Mucosa of stomach (tissue), 1 donor: ENCODE data around the gene MBOAT7.
A peak's percentile ranks its signal among the peaks of the same experiment; 100 is the strongest.
"Not testable (repeated sequence)": the region's sequence is repeated elsewhere in the genome, so short reads cannot be mapped to it uniquely, and the experiment has no call there.

ENCODE experiments used
- H3K27me3 ChIP-seq: one replicate; pipeline ENCODE4 v1.7.0; 2013; ENCODE audit warnings: mild to moderate bottlenecking, low read length; ENCODE audit not compliant: control insufficient read depth, insufficient read depth
- H3K36me3 ChIP-seq: one replicate; pipeline ENCODE4 v1.7.0; 2013; ENCODE audit warnings: low read length; ENCODE audit not compliant: control insufficient read depth, insufficient read depth
- H3K4me1 ChIP-seq: one replicate; pipeline ENCODE4 v1.7.0; 2013; ENCODE audit warnings: mild to moderate bottlenecking, low read length; ENCODE audit not compliant: control insufficient read depth, insufficient read depth
- H3K4me3 ChIP-seq: one replicate; pipeline ENCODE4 v1.7.0; 2013; ENCODE audit warnings: low read length
- H3K9ac ChIP-seq: one replicate; pipeline ENCODE4 v1.7.0; 2013; ENCODE audit warnings: mild to moderate bottlenecking, low read length, moderate library complexity
- H3K9me3 ChIP-seq: one replicate; pipeline ENCODE4 v1.7.0; 2013; ENCODE audit warnings: mild to moderate bottlenecking, low read length, moderate library complexity; ENCODE audit not compliant: control insufficient read depth
- donor health status: Pancreatic carcinoma.

Gene MBOAT7

DNA sequence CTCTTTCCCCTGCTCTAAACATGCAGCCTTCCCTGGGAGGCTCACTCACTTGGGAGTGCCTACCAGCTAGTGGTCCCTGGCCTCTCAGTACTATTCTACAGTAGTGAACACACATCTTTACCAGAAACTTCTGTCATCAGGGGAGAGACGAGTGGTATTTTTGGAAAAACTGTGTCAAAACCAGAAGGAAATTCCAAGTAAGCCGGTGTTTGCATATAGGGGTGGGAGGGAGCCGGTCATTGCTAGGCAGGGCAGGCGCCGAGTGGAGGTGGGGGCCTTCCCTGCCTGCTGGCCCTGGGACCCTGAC lies 18.2 kb upstream of the MBOAT7 start:
- Histone ChIP-seq H3K4me3 (no peak overlapping the region), H3K36me3 (peaks cover 16% of the 10 kb centered on the region), H3K4me1 (peaks cover 68% of the 10 kb centered on the region), H3K9me3 (no peaks in the 10 kb centered on the region), H3K9ac (no peak overlapping the region), H3K27me3 (no peaks in the 10 kb centered on the region)

DNA sequence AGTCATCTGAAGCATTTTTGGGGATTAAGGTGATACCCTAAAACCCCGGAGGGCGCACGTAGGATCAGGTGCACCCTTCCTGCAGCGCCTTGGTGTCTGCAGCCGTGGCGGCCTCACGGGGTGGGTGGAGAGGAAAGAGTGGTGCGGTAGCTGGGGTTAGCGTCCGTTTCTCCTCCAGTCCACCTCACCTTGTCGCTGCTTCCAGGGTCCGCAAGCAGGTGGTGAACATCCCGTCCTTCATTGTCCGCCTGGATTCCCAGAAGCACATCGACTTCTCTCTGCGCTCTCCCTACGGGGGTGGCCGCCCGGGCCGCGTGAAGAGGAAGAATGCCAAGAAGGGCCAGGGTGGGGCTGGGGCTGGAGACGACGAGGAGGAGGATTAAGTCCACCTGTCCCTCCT lies 17.8 kb upstream of the MBOAT7 start:
- peaks cover 21% of the 10 kb centered on the region for H3K36me3 ChIP-seq
- H3K4me1 ChIP-seq: peaks cover 72% of the 10 kb centered on the region
- not testable (repeated sequence) for H3K9ac ChIP-seq

DNA sequence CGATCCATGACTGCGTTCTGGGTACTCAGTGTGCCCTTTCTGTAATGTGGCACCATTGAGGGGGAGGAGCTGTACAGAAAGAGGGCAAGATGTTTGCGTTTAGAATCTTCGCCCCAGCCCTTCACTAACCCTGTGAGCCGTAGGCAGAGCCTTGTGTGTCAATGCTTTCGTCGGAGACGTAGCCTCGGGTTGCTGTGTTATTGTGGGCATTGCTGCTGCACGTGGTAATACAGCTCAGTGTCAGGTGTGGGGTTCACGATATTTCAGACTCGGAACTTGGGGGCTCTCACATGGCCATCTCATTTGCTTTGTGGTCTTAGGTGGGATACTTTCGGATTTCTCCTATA lies 17.4 kb upstream of the MBOAT7 start:
- Histone ChIP-seq H3K9ac (no peak overlapping the region), H3K36me3 (peaks cover 22% of the 10 kb centered on the region), H3K27me3 (no peaks in the 10 kb centered on the region), H3K9me3 (no peaks in the 10 kb centered on the region), H3K4me1 (peaks cover 76% of the 10 kb centered on the region), H3K4me3 (no peak overlapping the region)

More for the DNA sequence above, 17.8 kb upstream of the MBOAT7 start:
- H3K27me3 ChIP-seq, H3K9me3 ChIP-seq, H3K4me3 ChIP-seq: not testable (repeated sequence)

DNA sequence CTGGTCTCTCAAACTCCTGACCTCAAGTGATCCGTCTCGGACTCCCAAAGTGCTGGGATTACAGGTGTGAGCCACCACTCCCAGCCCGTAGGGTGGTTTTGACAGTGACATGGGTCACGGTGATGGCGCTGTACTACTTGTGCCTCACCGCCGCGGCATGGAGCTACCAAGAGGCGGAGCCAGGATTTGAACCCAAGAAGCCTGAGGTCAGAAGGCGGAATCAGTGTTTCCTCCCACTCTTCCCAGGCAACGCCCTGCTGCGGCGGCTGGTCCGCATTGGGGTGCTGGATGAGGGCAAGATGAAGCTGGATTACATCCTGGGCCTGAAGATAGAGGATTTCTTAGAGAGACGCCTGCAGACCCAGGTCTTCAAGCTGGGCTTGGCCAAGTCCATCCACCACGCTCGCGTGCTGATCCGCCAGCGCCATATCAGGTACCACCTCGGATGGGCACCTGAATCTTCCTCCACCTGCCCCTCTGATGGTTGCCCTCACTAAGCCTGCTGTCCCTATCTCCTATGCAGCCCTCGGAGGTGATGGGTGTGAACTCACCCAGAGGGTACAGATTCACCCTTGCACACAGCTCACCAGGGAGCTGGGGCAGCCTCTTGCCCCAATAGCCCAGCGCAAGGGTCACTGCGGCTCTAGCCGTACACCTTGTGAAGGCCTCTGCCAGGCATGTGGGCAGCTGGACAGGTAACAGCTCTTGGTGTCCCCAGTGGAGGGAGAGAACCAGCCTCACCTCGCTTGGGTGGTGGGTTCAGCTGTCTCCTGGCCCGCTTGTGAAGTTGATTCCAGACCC lies 16.9 kb upstream of the MBOAT7 start:
- H3K9ac ChIP-seq: no peak overlapping the region
- H3K27me3 ChIP-seq: no peaks in the 10 kb centered on the region
- no peak overlapping the region for H3K4me3 ChIP-seq
- peaks cover 22% of the 10 kb centered on the region for H3K36me3 ChIP-seq
- H3K9me3 ChIP-seq: no peaks in the 10 kb centered on the region
- peaks cover 81% of the 10 kb centered on the region for H3K4me1 ChIP-seq

DNA sequence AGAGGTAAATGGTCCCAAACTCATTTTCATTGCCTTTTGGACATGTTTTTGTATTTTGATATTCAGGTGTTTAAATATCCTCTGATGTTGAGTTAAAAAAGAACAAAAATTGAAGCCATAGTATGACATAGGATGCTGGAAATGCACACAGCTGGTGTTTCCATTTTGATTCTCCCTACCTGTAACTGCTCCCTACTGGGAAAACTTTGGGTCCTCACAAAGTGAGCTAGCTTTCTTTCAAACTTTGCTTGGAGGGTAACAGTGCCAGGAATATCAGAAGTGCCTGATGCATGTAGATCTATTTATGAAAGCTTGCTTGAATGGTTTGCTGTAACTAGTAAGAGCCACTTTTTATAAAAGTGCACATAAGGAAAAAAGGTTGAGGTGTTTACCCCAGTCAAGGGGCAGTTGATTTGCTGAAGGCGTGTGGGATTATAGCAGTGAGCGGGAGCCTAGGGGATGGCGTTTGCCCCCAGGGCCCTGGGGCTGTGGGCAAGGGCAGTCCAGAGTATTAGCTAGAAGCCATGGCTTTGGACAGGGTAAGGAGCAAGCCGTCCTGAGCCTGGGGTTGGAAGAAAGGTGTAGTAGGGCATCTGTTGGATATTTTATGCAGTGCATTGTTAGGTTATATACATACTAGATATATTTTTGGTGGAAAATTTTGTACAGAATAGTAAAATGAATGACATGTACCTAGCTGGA lies 15.5 kb upstream of the MBOAT7 start:
- Histone ChIP-seq H3K9ac (no peak overlapping the region), H3K4me3 (no peak overlapping the region), H3K27me3 (no peaks in the 10 kb centered on the region), H3K4me1 (peaks cover 68% of the 10 kb centered on the region), H3K9me3 (no peaks in the 10 kb centered on the region), H3K36me3 (peaks cover 22% of the 10 kb centered on the region)

DNA sequence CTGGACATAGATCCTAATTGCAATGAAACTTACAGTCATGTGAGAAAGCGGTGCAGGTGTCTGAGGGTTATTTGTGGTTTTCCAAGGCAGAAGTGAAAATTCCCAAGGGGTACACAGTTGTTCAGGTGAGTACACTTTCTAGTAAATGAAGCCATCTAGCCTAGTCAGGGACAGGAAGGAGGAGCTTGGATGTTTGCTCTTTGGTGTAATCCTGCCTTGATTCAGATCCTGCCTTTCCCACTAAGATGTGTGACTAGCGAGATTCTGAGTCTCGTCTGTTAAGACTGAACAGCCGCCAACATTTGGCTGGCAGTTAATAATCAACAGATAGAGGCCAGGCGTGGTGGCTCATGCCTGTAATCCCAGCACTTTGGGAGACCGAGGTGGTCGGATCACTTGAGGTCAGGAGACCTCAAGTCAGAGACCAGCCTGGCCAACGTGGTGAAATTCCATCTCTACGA lies 13.8 kb upstream of the MBOAT7 start:
- Histone ChIP-seq H3K4me1 (peaks cover 51% of the 10 kb centered on the region), H3K9ac (peak overlapping the region; percentile 11), H3K9me3 (no peaks in the 10 kb centered on the region), H3K36me3 (peaks cover 22% of the 10 kb centered on the region), H3K4me3 (no peak overlapping the region), H3K27me3 (no peaks in the 10 kb centered on the region)

DNA sequence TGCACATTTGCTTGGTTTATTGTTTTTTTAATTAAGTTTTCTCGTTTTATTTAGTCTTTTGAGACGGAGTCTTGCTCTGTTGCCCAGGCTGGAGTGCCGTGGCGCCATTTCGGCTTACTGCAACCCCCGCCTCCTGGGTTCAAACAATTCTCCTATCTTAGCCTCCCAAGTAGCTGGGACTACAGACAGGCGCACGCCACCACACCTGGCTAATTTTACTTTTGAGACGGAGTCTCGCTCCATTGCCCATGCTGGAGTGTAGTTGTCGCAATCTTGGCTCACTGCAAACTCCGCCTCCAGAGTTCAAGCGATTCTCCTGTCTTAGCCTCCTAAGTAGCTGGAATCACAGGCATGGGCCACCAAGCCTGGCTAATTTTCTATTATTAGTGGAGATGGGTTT lies 12.6 kb upstream of the MBOAT7 start:
- no peaks in the 10 kb centered on the region for H3K9me3 ChIP-seq
- no peak overlapping the region for H3K4me3 ChIP-seq
- H3K9ac ChIP-seq: peak overlapping the region; percentile 94
- peaks cover 46% of the 10 kb centered on the region for H3K4me1 ChIP-seq
- peaks cover 19% of the 10 kb centered on the region for H3K36me3 ChIP-seq
- no peaks in the 10 kb centered on the region for H3K27me3 ChIP-seq

DNA sequence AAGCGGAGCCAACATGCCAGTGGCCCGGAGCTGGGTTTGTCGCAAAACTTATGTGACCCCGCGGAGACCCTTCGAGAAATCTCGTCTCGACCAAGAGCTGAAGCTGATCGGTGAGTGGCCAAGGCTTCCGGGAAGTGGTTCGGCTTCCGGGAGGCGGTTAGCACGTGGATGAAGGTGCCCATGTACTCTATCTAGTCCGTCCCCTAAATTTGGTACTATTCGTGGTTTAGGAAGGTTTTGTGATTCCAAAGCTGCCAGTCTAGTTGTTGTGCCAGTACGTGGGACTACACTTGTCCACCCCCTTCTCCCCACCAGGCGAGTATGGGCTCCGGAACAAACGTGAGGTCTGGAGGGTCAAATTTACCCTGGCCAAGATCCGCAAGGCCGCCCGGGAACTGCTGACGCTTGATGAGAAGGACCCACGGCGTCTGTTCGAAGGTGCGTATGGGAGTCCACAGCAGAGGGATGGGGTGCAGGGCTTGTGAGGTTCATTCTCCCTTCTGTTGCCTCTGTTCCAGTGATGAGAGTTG lies 11.9 kb upstream of the MBOAT7 start:
- Histone ChIP-seq H3K4me3 (peak overlapping the region; percentile 31), H3K9ac (peak overlapping the region; percentile 94), H3K4me1 (peaks cover 39% of the 10 kb centered on the region), H3K9me3 (no peaks in the 10 kb centered on the region), H3K36me3 (peaks cover 12% of the 10 kb centered on the region), H3K27me3 (no peaks in the 10 kb centered on the region)

DNA sequence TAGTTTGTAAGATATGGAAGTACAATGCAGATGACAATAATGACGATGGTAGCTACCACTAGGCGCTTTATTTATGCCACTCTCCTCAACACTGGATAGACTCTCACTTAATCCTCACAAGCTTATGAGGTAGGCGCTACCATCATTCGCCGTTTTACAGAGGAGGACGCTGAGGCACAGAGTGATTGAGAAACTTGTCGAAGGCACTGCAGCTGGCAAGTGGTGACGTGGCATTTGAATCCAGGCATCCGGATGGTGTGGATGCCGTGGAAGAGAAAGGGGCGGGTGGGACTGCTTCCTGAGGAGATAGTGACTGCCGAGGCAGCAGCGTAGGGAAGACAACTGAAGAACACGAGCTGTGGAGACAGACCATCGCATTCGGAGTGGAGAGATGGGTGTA lies 10.0 kb upstream of the MBOAT7 start:
- Histone ChIP-seq H3K27me3 (no peaks in the 10 kb centered on the region), H3K4me1 (peaks cover 30% of the 10 kb centered on the region), H3K9ac (no peak overlapping the region), H3K4me3 (no peak overlapping the region), H3K9me3 (no peaks in the 10 kb centered on the region), H3K36me3 (peaks cover 8% of the 10 kb centered on the region)

DNA sequence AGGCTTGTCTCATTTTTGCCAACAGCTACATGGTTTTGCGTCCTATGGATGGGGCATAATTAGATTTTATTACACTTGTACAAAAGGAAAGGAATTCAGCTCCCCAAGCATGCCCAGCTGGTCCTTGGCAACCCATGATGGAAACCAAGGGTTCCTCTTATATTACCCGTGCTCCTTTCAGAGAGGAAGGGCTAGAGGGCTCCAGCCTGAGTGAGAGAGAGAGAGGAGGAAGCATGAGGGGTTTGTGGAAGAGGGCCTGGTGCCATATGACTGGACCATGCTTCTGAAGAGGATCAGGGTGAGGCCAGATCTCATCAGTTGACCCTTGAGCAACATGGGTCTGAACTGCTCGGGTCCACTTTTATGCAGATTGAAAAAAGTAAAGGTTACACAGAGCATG lies 7.7 kb upstream of the MBOAT7 start:
- Histone ChIP-seq H3K27me3 (no peaks in the 10 kb centered on the region), H3K4me3 (no peak overlapping the region), H3K4me1 (peaks cover 13% of the 10 kb centered on the region), H3K9me3 (no peaks in the 10 kb centered on the region), H3K9ac (no peak overlapping the region), H3K36me3 (peaks cover under 1% of the 10 kb centered on the region)

DNA sequence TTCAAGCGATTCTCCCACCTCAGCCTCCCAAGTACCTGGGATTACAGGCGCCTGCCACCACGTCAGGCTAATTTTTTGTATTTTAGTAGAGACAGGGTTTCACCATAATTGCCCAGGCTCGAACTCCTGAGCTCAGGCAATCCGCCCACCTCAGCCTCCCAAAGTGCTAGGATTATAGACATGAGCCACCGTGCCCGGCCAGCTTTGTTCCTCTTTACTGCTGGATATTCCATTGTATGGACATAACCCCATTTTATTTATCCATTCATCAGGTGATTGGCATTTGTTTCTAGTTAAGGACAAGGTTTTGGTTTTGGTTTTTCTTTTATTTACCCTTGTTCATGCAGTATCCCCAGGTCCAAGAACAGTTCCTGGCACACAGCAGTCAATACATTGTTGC lies 7.2 kb upstream of the MBOAT7 start:
- H3K9me3 ChIP-seq: no peaks in the 10 kb centered on the region
- H3K36me3 ChIP-seq: no peaks in the 10 kb centered on the region
- no peak overlapping the region for H3K9ac ChIP-seq
- H3K27me3 ChIP-seq: no peaks in the 10 kb centered on the region
- H3K4me3 ChIP-seq: no peak overlapping the region
- peaks cover 13% of the 10 kb centered on the region for H3K4me1 ChIP-seq

DNA sequence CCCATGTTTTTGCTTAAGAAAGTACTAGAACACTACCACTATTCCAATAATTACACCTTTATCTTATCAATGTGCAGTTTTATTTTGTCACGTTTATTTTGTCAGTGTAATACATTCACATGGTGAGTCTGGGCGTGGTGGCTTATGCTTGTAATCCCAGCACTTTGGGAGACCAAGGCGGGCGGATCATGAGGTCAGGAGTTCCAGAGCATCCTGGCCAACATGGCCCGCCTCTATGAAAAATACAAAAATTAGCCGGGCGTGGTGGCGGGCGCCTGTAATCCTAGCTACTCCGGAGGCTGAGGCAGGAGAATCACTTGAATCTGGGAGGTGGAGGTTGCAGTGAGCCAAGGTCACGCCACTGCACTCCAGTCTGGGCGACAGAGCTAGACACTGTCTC lies 5.1 kb upstream of the MBOAT7 start:
- H3K9ac ChIP-seq, H3K4me3 ChIP-seq, H3K9me3 ChIP-seq, H3K36me3 ChIP-seq, H3K27me3 ChIP-seq: not testable (repeated sequence)
- peaks cover 10% of the 10 kb centered on the region for H3K4me1 ChIP-seq
